NCI-H82 treated with DMSO at 0.1 percent for 48 hours (cell line): ENCODE data around the gene WIPF2.
"Not testable (repeated sequence)": the region's sequence is repeated elsewhere in the genome, so short reads cannot be mapped to it uniquely, and the experiment has no call there.

Experiments
- DNase-seq: peaks from one replicate; lab custom pipeline; 2025; ENCODE audit not compliant: unreplicated experiment; lab: John Stamatoyannopoulos, UW

Gene WIPF2

GRCh38 chr17:40295488-40296436, 76.7 kb downstream of the WIPF2 start:
- no peak for DNase-seq

GRCh38 chr17:40297511-40297910, 78.4 kb downstream of the WIPF2 start:
- DNase-seq, result no peak

- no peak for DNase-seq
These were observed 79.6 kb downstream of the WIPF2 start for GRCh38 chr17:40298726-40299125.

GRCh38 chr17:40299159-40299757, 80.2 kb downstream of the WIPF2 start:
- DNase-seq, result not testable (repeated sequence)

- DNase-seq, result no peak
These were observed 82.2 kb downstream of the WIPF2 start for GRCh38 chr17:40301315-40301714.

- DNase-seq, result peak; percentile 60
These were observed 84.0 kb downstream of the WIPF2 start for GRCh38 chr17:40303009-40303657.

- no peak for DNase-seq
These were observed 84.8 kb downstream of the WIPF2 start for GRCh38 chr17:40303708-40304551.

- not testable (repeated sequence) for DNase-seq
These were observed 85.4 kb downstream of the WIPF2 start for GRCh38 chr17:40304552-40304863.

GRCh38 chr17:40304866-40305265, 85.8 kb downstream of the WIPF2 start:
- DNase-seq, result not testable (repeated sequence)

- no peak for DNase-seq
These were observed 87.3 kb downstream of the WIPF2 start for GRCh38 chr17:40306395-40306794.

- DNase-seq, result no peak
These were observed 88.1 kb downstream of the WIPF2 start for GRCh38 chr17:40307001-40307730.

GRCh38 chr17:40307740-40308239, 88.7 kb downstream of the WIPF2 start:
- no peak for DNase-seq

GRCh38 chr17:40309031-40309948, 90.2 kb downstream of the WIPF2 start, which contains the start of gene RARA:
TSS of gene RARA (plus strand) at chr17:40309180. CDS start at chr17:40331219, 22,039 bp downstream.
- DNase-seq, result peak; percentile 34

- no peak for DNase-seq
These were observed 90.9 kb downstream of the WIPF2 start for GRCh38 chr17:40309949-40310510.

GRCh38 chr17:40310882-40311391, 91.8 kb downstream of the WIPF2 start:
- no peak for DNase-seq

- no peak for DNase-seq
These were observed 92.5 kb downstream of the WIPF2 start for GRCh38 chr17:40311575-40311974.

GRCh38 chr17:40312131-40312731, 93.1 kb downstream of the WIPF2 start:
- DNase-seq, result no peak
